ENCODE results near the gene GAST. TPM values are rescaled to one million over a fixed set of nuclear protein-coding genes. Genes with fewer than 3 reads are reported as not detected.

The GAST gene
- total and polyA plus RNA-seq, 10 of the 15 experiments (the other 5 are each of a cell fraction or from before 2014, with no cell fraction given): not detected

- TF ChIP-seq MLLT1 (IDR thresholded peaks at IDR 0.05) (peak; percentile 83), PKNOX1 (IDR thresholded peaks at IDR 0.05) (0 out of 2 replicates have a peak, but pooled peaks have one; percentile 5), PAX5 (IDR thresholded peaks at IDR 0.05; ENCODE audit: borderline replicate concordance, low read depth, low read length) (0 out of 2 replicates have a peak, but pooled peaks have one; percentile 61), IKZF1 (conservative IDR thresholded peaks at IDR 0.05) (peak; percentile 89), TARDBP (IDR thresholded peaks at IDR 0.05; ENCODE audit: borderline replicate concordance) (0 out of 2 replicates have a peak, but pooled peaks have one; percentile 15), FOS (IDR thresholded peaks at IDR 0.05; ENCODE audit: borderline replicate concordance, extremely low read depth, insufficient read length) (no peak), IKZF2 (IDR thresholded peaks at IDR 0.05) (peak in 1 of 2 experiments; percentile 70; a peak in 3 of 4 replicates), BCL11A (IDR thresholded peaks at IDR 0.05; ENCODE audit: low read depth, low read length) (peak; percentile 65; the same call in 1 of the 2 replicates), E2F8 (IDR thresholded peaks at IDR 0.05; ENCODE audit: low read depth, partially characterized antibody) (no peak), MEF2A (IDR thresholded peaks at IDR 0.05; ENCODE audit: insufficient read depth, low read depth, low read length) (no peak), MTA3 (IDR thresholded peaks at IDR 0.05; ENCODE audit: borderline replicate concordance, low read length) (no peak), SRF (IDR thresholded peaks at IDR 0.05; ENCODE audit: low read depth in 2 of 2, low read length in 2 of 2) (0 out of 4 replicates have a peak, but pooled peaks of 1 of the 2 experiments have one; percentile 22), CHD4 (IDR thresholded peaks at IDR 0.05) (no peak), NFYA (IDR thresholded peaks at IDR 0.05; ENCODE audit: borderline replicate concordance, low read depth, low read length) (no peak), ZNF274 (IDR thresholded peaks at IDR 0.05; ENCODE audit: insufficient read depth, insufficient read length) (no peak), CBX5 (IDR thresholded peaks at IDR 0.05; ENCODE audit: low read depth) (no peak), RBBP5 (conservative IDR thresholded peaks at IDR 0.05) (no peak), REST (IDR thresholded peaks at IDR 0.05; ENCODE audit: low read depth, low read length) (no peak), WRNIP1 (IDR thresholded peaks at IDR 0.05; ENCODE audit: borderline replicate concordance, low read depth, low read length) (no peak), CHD1 (IDR thresholded peaks at IDR 0.05; ENCODE audit: low read depth, low read length) (no peak), EZH2 (IDR thresholded peaks at IDR 0.05; ENCODE audit: borderline replicate concordance, control insufficient read depth, low read depth, low read length) (no peak), POLR2AphosphoS5 (IDR thresholded peaks at IDR 0.05; ENCODE audit: low read length) (no peak)
These were observed 46.4 kb upstream of the GAST start (continued) for GRCh38 chr17:41665566-41666236.

Measured in GM12878 (cell line).